Ishikawa (cell line): Measurements from ENCODE around the gene CADPS.

Experiments
- EGR1 ChIP-seq: IDR thresholded peaks from 2 replicates; pipeline ENCODE4 v1.6.1; 2012
- FOXM1 ChIP-seq: IDR thresholded peaks from 2 replicates; pipeline ENCODE4 v1.6.1; 2012; ENCODE audit warnings: low read depth, borderline replicate concordance
- RAD21 ChIP-seq: IDR thresholded peaks from 2 replicates; pipeline ENCODE4 v1.6.1; 2012; ENCODE audit warnings: low read depth
- TAF1 ChIP-seq: IDR thresholded peaks from 2 replicates; pipeline ENCODE4 v1.6.1; 2012; ENCODE audit warnings: low read depth, mild to moderate bottlenecking
- TF ChIP-seq, protein P1 (sequence below): IDR thresholded peaks from 2 replicates; pipeline ENCODE4 v1.6.1; 2012; ENCODE audit warnings: low read depth, mild to moderate bottlenecking

DNA sequence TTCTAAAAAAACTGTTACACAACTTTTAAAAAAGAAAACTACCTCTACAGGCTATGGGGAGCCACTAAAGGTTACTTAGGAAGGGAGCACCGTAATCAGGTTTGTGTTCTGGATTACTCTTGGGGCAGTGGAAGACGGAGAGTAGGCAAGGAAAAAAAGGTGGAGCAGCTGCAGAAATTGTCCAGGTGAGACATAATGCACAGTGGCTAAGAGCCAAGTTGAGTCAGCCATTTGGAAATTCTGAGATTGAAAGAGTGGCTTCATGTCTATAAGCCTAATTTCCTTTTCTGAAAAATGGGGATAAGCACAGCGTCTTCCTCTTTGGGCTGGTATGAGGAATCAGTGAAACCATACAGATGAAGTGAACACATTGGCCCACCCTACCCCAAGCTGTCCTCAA lies 195.2 kb downstream of the CADPS start:
- TF ChIP-seq, protein P1, sequence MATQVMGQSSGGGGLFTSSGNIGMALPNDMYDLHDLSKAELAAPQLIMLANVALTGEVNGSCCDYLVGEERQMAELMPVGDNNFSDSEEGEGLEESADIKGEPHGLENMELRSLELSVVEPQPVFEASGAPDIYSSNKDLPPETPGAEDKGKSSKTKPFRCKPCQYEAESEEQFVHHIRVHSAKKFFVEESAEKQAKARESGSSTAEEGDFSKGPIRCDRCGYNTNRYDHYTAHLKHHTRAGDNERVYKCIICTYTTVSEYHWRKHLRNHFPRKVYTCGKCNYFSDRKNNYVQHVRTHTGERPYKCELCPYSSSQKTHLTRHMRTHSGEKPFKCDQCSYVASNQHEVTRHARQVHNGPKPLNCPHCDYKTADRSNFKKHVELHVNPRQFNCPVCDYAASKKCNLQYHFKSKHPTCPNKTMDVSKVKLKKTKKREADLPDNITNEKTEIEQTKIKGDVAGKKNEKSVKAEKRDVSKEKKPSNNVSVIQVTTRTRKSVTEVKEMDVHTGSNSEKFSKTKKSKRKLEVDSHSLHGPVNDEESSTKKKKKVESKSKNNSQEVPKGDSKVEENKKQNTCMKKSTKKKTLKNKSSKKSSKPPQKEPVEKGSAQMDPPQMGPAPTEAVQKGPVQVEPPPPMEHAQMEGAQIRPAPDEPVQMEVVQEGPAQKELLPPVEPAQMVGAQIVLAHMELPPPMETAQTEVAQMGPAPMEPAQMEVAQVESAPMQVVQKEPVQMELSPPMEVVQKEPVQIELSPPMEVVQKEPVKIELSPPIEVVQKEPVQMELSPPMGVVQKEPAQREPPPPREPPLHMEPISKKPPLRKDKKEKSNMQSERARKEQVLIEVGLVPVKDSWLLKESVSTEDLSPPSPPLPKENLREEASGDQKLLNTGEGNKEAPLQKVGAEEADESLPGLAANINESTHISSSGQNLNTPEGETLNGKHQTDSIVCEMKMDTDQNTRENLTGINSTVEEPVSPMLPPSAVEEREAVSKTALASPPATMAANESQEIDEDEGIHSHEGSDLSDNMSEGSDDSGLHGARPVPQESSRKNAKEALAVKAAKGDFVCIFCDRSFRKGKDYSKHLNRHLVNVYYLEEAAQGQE = no peak
- TF ChIP-seq TAF1 (no peak), RAD21 (no peak), FOXM1 (no peak), EGR1 (no peak)
